K562 (cell line): ENCODE measurements around the gene CFAP107. TPM values are rescaled to one million over a fixed set of nuclear protein-coding genes. Genes with fewer than 3 reads are reported as not detected.

Source experiments
- ATAC-seq: fragments of 200-7000 bp; cut with Tn5 transposase; 3 replicates; pipeline ENCODE4 v1.9.1; 2020; ENCODE audit warnings: moderate library complexity
- BruUV-seq: library from RNA; stranded (reverse); fragments of 400-500 nt; replicated peaks from 2 replicates; lab custom pipeline; 2021; lab: Mats Ljungman, UMichigan
- CTCF ChIA-PET: fragments of 300-600 bp; formaldehyde crosslinking; extraction: SDS; loops from one replicate; lab custom pipeline; 2021; ENCODE audit warnings: low intra/inter-chr PET ratio; lab: Yijun Ruan, JAX
- POLR2A ChIA-PET: fragments of 300-600, 350-650 bp; sonication (Branson Sonifier 250); formaldehyde crosslinking; extraction: SDS; loops from one replicate; lab custom pipeline; 2021; ENCODE audit warnings: antibody characterized with exemption, inconsistent platforms; lab: Yijun Ruan, JAX
- DNase-seq, 4 experiments: peaks; one replicate each; pipeline versions ENCODE4 v3.0.0 to v3.0.0-alpha.2; 2011 to 2018; ENCODE audit warnings: low spot score in 3 of 4, mixed read lengths in 3 of 4; ENCODE audit errors: extremely low read depth in 1 of 4
- FAIRE-seq: peaks from 2 replicates; lab custom pipeline; 2011; peaks lifted over from hg19 to GRCh38; lab: Jason Lieb, UNC
- H2AFZ ChIP-seq: 2 replicates; pipeline ENCODE4 v1.6.0; 2011; ENCODE audit warnings: low read depth, low read length, control low read depth, inconsistent platforms
- H3K27ac ChIP-seq: fragments of 200-600 bp; 3 replicates; pipeline ENCODE4 v1.8.0; 2011; ENCODE audit warnings: low read depth, mild to moderate bottlenecking, control low read depth, inconsistent platforms, low read length, moderate library complexity, mixed read lengths; ENCODE audit errors: extremely low read depth
- H3K27me3 ChIP-seq, 2 experiments: fragments of 300-600 bp in 1 of 2; 2 replicates in 1 of 2; 3 replicates in 1 of 2; pipeline versions ENCODE4 v1.6.0 to v1.8.0; 2011; ENCODE audit warnings: inconsistent platforms in 2 of 2, low read length in 2 of 2, mild to moderate bottlenecking in 1 of 2, mixed read lengths in 1 of 2, moderate library complexity in 1 of 2; ENCODE audit not compliant: control insufficient read depth in 2 of 2, insufficient read depth in 2 of 2
- H3K36me3 ChIP-seq: fragments of 300-600 bp; 3 replicates; pipeline ENCODE4 v1.8.0; 2011; ENCODE audit warnings: mild to moderate bottlenecking, low read length, inconsistent platforms; ENCODE audit not compliant: control insufficient read depth, insufficient read depth
- H3K4me1 ChIP-seq, 2 experiments: fragments of 200-600 bp in 1 of 2; replicated peaks in 1 of 2; 2 replicates in 1 of 2; 3 replicates in 1 of 2; pipeline versions ENCODE4 v1.5.1 to v1.8.0; 2011; ENCODE audit warnings: inconsistent platforms in 2 of 2, low read length in 2 of 2, mild to moderate bottlenecking in 1 of 2, mixed read lengths in 1 of 2, moderate library complexity in 1 of 2; ENCODE audit not compliant: control insufficient read depth in 2 of 2, insufficient read depth in 2 of 2
- H3K4me2 ChIP-seq: 2 replicates; pipeline ENCODE4 v1.6.1; 2011; ENCODE audit warnings: low read length, control low read depth, inconsistent platforms, mixed read lengths; ENCODE audit not compliant: insufficient read depth
- H3K4me3 ChIP-seq: fragments of 200-600 bp; sonication (generic), shearing (Covaris generic); 2 replicates; pipeline ENCODE4 v1.5.1; 2016; ENCODE audit warnings: control low read depth, inconsistent platforms
- H3K79me2 ChIP-seq: fragments of 200-600 bp; 3 replicates; pipeline ENCODE4 v1.8.0; 2011; ENCODE audit warnings: low read length, inconsistent platforms; ENCODE audit not compliant: control insufficient read depth, insufficient read depth
- H3K9ac ChIP-seq, 2 experiments: 2 replicates each; pipeline versions ENCODE4 v1.6.0 to v1.6.1; 2011; ENCODE audit warnings: low read depth in 2 of 2, low read length in 2 of 2, control low read depth in 1 of 2, inconsistent platforms in 1 of 2, mild to moderate bottlenecking in 1 of 2, mixed read lengths in 1 of 2; ENCODE audit not compliant: insufficient read depth in 1 of 2
- H3K9me1 ChIP-seq: one replicate; pipeline ENCODE4 v1.6.0; 2011; ENCODE audit warnings: inconsistent platforms, mild to moderate bottlenecking, low read length, moderate library complexity; ENCODE audit not compliant: control insufficient read depth, insufficient read depth
- H3K9me3 ChIP-seq: replicated peaks from 2 replicates; pipeline ENCODE4 v1.5.1; 2011; ENCODE audit warnings: low read depth, low read length, inconsistent platforms; ENCODE audit not compliant: control insufficient read depth, insufficient read depth
- H4K20me1 ChIP-seq: replicated peaks from 2 replicates; pipeline ENCODE4 v1.6.1; 2011; ENCODE audit warnings: low read length, inconsistent platforms, mixed read lengths; ENCODE audit not compliant: control insufficient read depth, insufficient read depth
- ATF1 ChIP-seq, 2 experiments: fragments of 450-650 bp in 1 of 2; IDR thresholded peaks; 2 replicates each; pipeline ENCODE4 v1.6.1; 2016; ENCODE audit warnings: missing compliant biosample characterization in 1 of 2, missing genetic modification characterization in 1 of 2
- ATF3 ChIP-seq, 2 experiments: fragments of 450-650 bp in 1 of 2; sonication (generic) in 1 of 2; formaldehyde crosslinking in 1 of 2; IDR thresholded peaks in 1 of 2; conservative IDR thresholded peaks in 1 of 2; 2 replicates each; pipeline versions ENCODE4 v1.6.1 to v1.8.1; 2016 to 2023; ENCODE audit warnings: mild to moderate bottlenecking in 2 of 2, moderate library complexity in 2 of 2, inconsistent platforms in 1 of 2, missing genetic modification reagents in 1 of 2
- ATF7 ChIP-seq: fragments of 450-650 bp; IDR thresholded peaks from 2 replicates; pipeline ENCODE4 v1.7.1; 2014; ENCODE audit warnings: mild to moderate bottlenecking, moderate library complexity
- BDP1 ChIP-seq: IDR thresholded peaks from 3 replicates; pipeline ENCODE4 v1.6.1; 2011; ENCODE audit not compliant: insufficient read length, insufficient read depth
- CREB1 ChIP-seq, 2 experiments: sonication (generic) in 1 of 2; formaldehyde crosslinking in 1 of 2; IDR thresholded peaks; 2 replicates each; pipeline versions ENCODE4 v1.6.1 to v1.8.0; 2012 to 2022; ENCODE audit warnings: inconsistent platforms in 1 of 2, mild to moderate bottlenecking in 1 of 2, missing genetic modification reagents in 1 of 2, moderate library complexity in 1 of 2
- ID3 ChIP-seq, 2 experiments: fragments of 250-450 bp in 1 of 2; fragments of 450-650 bp in 1 of 2; sonication (Bioruptor Pico) in 1 of 2; IDR thresholded peaks; 2 replicates each; pipeline versions ENCODE4 v1.6.1 to v1.8.0; 2016 to 2021; ENCODE audit warnings: mild to moderate bottlenecking in 2 of 2, moderate library complexity in 2 of 2, missing compliant biosample characterization in 1 of 2, missing genetic modification characterization in 1 of 2
- KHSRP ChIP-seq: fragments of 450-650 bp; IDR thresholded peaks from 2 replicates; pipeline ENCODE4 v1.6.1; 2017
- L3MBTL2 ChIP-seq: fragments of 450-650 bp; IDR thresholded peaks from 2 replicates; pipeline ENCODE4 v1.6.1; 2016; ENCODE audit warnings: mild to moderate bottlenecking, moderate library complexity
- RBM25 ChIP-seq: fragments of 200-400 bp; formaldehyde crosslinking; IDR thresholded peaks from 2 replicates; pipeline ENCODE4 v1.6.1; 2018; ENCODE audit warnings: low read length, low read depth, moderate library complexity; ENCODE audit not compliant: severe bottlenecking
- TCF7L2 ChIP-seq: fragments of 150-350 bp; IDR thresholded peaks from 2 replicates; pipeline ENCODE4 v1.6.1; 2016; ENCODE audit warnings: low read depth, mild to moderate bottlenecking, low read length, moderate library complexity
- ZNF146 ChIP-seq: IDR thresholded peaks from one replicate; pipeline ENCODE4 v1.6.1; 2018; ENCODE audit warnings: missing compliant biosample characterization; ENCODE audit not compliant: unreplicated experiment
- ZNF444 ChIP-seq: fragments of 250-450 bp; sonication (Bioruptor Pico); IDR thresholded peaks from 2 replicates; pipeline ENCODE4 v1.4.0; 2020; ENCODE audit warnings: mild to moderate bottlenecking, moderate library complexity
- WGBS: fragments of 100-300 bp; shearing (Covaris generic); methylation state at CpG from one replicate; pipeline ENCODE4 v1.1.6; 2016; ENCODE audit warnings: low coverage, mixed read lengths; ENCODE audit not compliant: insufficient coverage; ENCODE audit errors: missing lambda C conversion rate; 5-methylcytosine and 5-hydroxymethylcytosine counted together
- in situ Hi-C: fragments of 300-500 bp; cut with MboI; formaldehyde crosslinking; loops from 4 replicates; pipeline ENCODE4 v1.15.0; 2018; ENCODE audit warnings: inconsistent platforms, mixed read lengths
- intact Hi-C: fragments of 100-400 bp; cut with micrococcal nuclease; formaldehyde crosslinking; loops from 2 replicates; pipeline ENCODE4 v1.14.2; 2022
- polyA plus RNA-seq, 8 experiments: library from polyadenylated mRNA; depleted of rRNA in 4 of 8; stranded (reverse) in 5 of 8; unstranded in 3 of 8; fragments of >200 nt; fragmentation: Nextera tagmentation in 2 of 8; fragmentation: Illumina TruSeq in 1 of 8; extraction: Ambion mirVana in 2 of 8; extraction: Trizol in 1 of 8; gene quantifications; 2 replicates each; pipeline versions ENCODE4 v1.2.1 to v1.2.3, GENCODE V29; 2011 to 2014; ENCODE audit warnings: inconsistent platforms in 1 of 8, missing spikeins in 1 of 8
- total RNA-seq, 7 experiments: library from RNA; depleted of rRNA in 6 of 7; stranded (reverse); fragments of >200 nt in 6 of 7; fragmentation: Illumina TruSeq in 2 of 7; extraction: Trizol in 2 of 7; gene quantifications; 2 replicates each; pipeline versions ENCODE4 v1.2.1 to v1.2.3, GENCODE V29; 2011 to 2021; ENCODE audit warnings: low replicate concordance in 1 of 7

Gene CFAP107
- total and polyA plus RNA-seq, 9 of the 15 experiments (the other 6 are each of a cell fraction or from before 2014, with no cell fraction given), result 0.03 to 0.08 TPM; not detected in 7

GRCh38 chr1:12738934-12739333 lies 7.1 kb upstream of the CFAP107 start:
- WGBS, result 6% methylated on average over 1 of the region's 1 CpG
- H3K9ac ChIP-seq, result no peak overlapping the region

GRCh38 chr1:12739613-12740012 lies 6.4 kb upstream of the CFAP107 start:
- 1% methylated on average over 5 of the region's 5 CpGs for WGBS
- no TSS peak for BruUV-seq
- in situ Hi-C loops, result no loop called here
- Histone ChIP-seq H3K27ac (no peak overlapping the region), H3K4me3 (no peak overlapping the region), H3K27me3 (no peaks in the 10 kb centered on the region), H3K9ac (no peak overlapping the region), H3K36me3 (no peaks in the 10 kb centered on the region), H4K20me1 (no peaks in the 10 kb centered on the region), H2AFZ (no peak overlapping the region), H3K4me1 (no peaks in the 10 kb centered on the region), H3K9me1 (no peaks in the 10 kb centered on the region), H3K4me2 (no peak overlapping the region), H3K9me3 (no peaks in the 10 kb centered on the region), H3K79me2 (no peaks in the 10 kb centered on the region)
- ChIA-PET POLR2A (interaction anchor here (0.6 kb wide), 1 partner anchor 339 kb away, joined by 3 read pairs; no protein-coding TSS in a partner anchor), CTCF (no interaction called here)
- FAIRE-seq, result no peak
- TF ChIP-seq ATF3 (IDR thresholded peaks at IDR 0.05) (peak; percentile 52; the same call in 1 of the 2 replicates), ATF3 (CRISPR knock-in tag; conservative IDR thresholded peaks at IDR 0.05) (no peak), CREB1 (IDR thresholded peaks at IDR 0.05) (no peak), CREB1 (CRISPR knock-in tag; IDR thresholded peaks at IDR 0.05) (0 out of 2 replicates have a peak, but pooled peaks have one; percentile 13), ZNF444 (no peak), ATF7 (peak; percentile 56; the same call in 1 of the 2 replicates), ATF1 (CRISPR knock-in tag; IDR thresholded peaks at IDR 0.05) (no peak), ATF1 (tag; IDR thresholded peaks at IDR 0.05) (peak; percentile 70), L3MBTL2 (0 out of 2 replicates have a peak, but pooled peaks have one; percentile 42)
- no peak for ATAC-seq
- intact Hi-C loops, result no loop called here
- DNase-seq, result no peak

More at GRCh38 chr1:12738934-12739333, 7.1 kb upstream of the CFAP107 start:
- H3K9me1 ChIP-seq, result no peaks in the 10 kb centered on the region
- H4K20me1 ChIP-seq, result no peaks in the 10 kb centered on the region
- POLR2A ChIA-PET, result no interaction called here
- TF ChIP-seq RBM25 (no peak), KHSRP (no peak), ZNF146 (CRISPR knock-in tag) (peak; percentile 57), TCF7L2 (no peak), BDP1 (no peak), ID3 (CRISPR knock-in tag; IDR thresholded peaks at IDR 0.05) (no peak), ID3 (tag; IDR thresholded peaks at IDR 0.05) (no peak)
- TF ChIP-seq, all 486 proteins: peak for 1
- DNase-seq, result no peak
- intact Hi-C loops (no loop called here), in situ Hi-C loops (no loop called here)
- H3K4me1 ChIP-seq, result no peaks in the 10 kb centered on the region
- no peak overlapping the region for H3K4me2 ChIP-seq
- H3K27ac ChIP-seq, result no peak overlapping the region
- CTCF ChIA-PET, result no interaction called here
- no peak for ATAC-seq
- no peak for FAIRE-seq
- H3K9me3 ChIP-seq, result no peaks in the 10 kb centered on the region
- H2AFZ ChIP-seq, result no peak overlapping the region
- H3K79me2 ChIP-seq, result no peaks in the 10 kb centered on the region
- H3K36me3 ChIP-seq, result no peaks in the 10 kb centered on the region
- no peak overlapping the region for H3K4me3 ChIP-seq
- BruUV-seq, result no TSS peak
- H3K27me3 ChIP-seq, result no peaks in the 10 kb centered on the region
